ENCODE measurements around the gene ACTRT2.

ACTRT2 gene

DNA sequence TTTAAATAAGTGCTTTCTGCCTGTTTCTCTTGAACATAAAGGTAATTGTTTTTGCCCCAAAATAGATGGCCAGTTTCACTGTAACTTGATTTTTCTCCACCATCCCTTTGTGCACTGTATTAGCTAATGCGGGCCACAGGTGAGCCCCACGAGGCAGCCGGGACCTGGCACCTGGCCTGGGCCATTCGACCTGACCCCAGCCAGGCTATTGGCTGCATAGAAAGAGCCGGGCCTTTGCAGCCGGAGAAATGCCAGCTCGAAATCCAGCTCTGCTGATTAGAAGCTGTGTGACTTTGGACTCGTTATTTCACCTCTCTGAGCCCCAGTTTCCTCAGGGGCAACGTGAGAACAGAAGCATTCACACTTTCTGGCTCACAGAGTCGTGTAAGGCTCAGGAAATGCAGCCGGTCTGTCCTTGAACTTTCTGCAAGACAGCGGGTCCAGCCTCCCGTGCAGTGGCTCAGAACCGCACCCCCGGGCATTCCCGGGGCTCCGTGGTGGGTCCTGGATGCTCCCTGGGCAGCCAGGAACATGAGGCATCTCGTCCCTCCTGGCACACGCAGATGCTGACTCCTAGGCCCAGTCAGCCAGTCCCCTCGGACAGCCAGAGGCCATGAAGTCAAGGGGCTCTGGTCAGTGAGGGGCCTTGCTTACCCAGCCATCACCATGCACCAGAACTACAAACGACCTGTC lies 37.4 kb upstream of the ACTRT2 start:
- DNase-seq (ENCODE audit: low spot score) (no peak), FAIRE-seq (no peak)

DNA sequence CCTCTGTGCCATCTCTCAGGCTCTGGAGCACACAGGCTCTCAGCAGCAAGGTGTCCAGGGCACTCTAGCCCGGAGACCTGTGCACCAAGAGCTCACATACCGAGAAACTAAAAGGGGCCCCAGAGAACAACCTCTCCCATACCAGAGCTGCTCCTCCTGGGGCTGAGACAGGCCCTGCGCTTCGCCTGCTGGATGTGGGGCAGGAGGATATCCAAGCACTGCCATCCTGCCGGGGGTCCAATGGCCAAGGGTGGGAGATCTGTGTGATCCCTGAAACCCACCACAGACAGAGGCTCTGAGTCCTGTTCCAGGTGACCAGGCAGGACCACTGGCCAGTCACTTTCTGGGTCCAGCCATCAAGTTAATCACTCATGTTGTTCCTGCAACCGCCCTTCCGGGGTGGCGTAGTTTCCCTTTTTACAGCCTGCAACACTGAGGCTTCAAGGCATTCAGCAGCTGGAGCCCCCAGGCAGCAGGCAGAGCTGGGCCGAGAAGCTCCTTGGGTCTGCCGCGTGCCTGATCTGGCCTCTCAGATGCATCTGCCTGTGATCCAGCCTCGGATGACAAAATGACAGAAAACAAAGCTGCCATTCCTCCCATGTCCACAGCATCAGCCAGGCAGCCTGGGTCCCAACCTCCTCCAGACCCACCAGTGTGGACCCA lies 36.7 kb upstream of the ACTRT2 start:
- no peak for DNase-seq (ENCODE audit: low spot score)
- FAIRE-seq: no peak

DNA sequence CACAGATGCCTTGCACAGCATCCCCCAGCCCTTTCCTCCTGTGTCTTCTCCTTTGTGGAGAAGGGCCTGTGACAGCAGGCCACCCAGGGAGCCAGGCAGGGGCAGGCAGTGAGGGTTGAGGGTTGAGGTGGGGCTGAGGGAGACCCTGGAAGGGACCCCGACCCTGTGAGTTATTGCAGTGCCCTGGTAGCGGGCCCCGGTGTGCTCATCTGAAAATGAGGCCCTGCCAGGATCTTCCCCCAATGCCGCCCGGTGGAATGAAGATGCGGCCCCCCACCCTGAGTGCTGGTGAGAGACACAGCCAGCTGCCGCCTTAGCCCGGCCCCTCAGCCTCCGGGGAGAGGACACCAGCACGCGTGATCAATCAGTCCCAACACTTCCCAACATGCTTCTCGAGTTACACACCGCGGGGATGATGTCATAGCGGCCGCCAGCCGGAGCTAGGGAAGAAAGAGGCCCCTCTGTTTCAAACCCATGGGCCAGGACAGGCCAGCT lies 36.2 kb upstream of the ACTRT2 start:
- no peak for FAIRE-seq
- no peak for DNase-seq (ENCODE audit: low spot score)

DNA sequence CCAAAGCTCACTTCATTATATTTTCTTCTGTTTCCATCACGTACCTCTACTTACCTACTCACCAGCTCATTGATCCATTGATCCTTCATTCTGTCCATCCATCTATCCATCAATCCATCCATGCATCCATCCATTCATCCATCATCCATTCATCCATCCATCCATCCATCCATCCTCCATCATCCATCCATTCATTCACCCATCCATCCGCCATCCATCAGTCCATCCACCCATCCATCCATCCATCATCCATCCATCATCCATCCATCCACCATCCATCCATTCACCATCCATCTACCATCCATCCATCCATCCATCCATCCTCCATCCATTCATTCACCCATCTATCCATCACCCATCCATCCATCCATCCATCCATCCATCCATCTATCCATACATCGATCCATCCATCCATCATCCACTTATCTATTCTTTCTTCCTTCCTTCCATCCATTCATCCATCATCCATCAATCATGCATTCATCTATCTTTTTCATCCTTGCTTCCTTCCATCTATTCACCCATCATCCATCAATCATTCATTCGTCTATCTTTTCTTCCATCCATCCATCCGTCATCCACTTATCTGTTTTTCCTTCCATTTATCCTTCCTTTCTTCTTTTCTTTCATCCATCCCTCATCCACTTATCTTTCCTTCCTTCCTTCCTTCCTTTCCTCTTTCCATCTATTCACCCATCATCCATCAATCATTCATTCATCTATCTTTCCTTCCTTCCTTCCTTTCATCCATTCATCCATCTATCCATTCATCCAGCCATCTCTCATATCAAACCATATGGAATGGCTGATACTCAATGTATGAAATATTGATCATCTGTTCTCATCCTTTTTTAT lies 35.3 kb upstream of the ACTRT2 start:
- FAIRE-seq: no peak
- DNase-seq (ENCODE audit: low spot score): no peak

DNA sequence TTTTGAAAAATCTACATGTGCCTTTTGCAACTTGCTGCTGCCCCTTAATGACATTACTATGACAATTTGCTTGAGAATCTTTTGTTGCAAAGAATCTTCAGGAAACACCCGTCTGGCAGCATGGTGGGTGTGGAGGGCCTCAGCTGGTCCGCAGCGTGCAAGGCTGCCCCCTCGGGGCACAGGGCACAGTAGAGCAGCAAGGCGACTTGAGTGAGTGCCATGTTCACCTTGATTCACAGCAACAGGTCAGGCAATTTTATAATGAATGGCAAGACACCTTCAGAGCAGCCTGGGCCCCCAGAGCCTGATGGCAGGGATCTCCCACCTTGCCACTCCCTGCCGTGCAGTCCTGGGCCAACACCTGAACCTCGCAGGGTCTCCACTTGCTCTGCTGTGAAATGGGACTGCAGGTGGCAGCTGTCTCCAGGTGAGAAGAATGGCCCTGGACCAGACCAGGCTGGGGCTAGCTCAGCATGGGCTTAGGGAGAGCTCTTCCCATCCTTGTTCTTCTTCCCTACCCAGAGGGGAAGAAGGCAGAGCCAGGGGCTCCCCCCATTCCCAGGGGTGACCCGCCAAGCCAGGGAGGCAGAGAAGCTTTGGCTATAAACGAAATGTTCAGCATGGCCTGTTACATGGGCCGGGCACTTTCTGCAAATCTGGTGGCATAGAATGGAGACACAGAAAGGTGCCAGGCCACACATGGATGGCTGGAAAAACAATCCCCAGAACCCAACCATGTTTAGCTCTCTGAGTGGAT lies 34.5 kb upstream of the ACTRT2 start:
- no peak for DNase-seq (ENCODE audit: low spot score)
- no peak for FAIRE-seq

DNA sequence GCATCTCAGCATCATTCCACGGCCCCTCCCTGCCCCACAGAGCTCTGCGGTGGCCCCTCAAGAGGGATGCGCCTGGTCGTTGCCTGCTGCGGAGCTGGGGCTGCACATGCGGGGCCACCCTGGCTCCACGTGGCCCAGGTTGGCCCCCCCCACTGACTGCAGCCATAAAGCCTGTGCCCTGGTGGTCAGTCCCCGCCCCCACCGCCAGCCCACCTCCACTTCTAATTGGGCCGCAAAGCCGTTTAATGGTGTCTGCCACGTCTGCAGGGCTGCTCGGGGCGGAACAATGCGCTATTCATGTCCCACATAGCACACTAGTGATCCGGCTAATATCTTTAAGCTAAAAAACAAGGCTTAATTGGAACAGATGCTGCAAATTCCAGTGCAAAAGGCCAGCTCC lies 33.5 kb upstream of the ACTRT2 start:
- FAIRE-seq (no peak), DNase-seq (ENCODE audit: low spot score) (no peak)

DNA sequence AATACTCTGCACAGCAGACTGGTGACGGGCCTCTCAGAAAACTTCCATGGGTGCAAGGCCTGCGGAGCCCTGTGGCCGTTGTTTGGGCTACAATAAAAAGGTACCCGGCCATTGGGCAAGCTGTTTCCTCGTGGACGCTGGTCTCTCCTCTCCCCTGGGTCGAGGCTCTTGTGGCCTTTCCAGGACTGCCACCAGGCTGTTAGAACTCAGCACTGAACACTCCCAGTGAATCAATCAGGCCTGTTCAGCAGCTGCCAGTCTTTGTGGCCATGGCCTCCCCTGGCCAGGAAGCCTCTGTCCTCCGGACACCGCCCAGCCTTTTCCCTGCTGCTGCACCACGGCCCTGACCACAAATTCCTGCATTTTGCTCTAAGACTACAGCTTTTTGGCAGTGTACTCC lies 33.0 kb upstream of the ACTRT2 start:
- DNase-seq (ENCODE audit: low spot score): no peak
- FAIRE-seq: no peak

DNA sequence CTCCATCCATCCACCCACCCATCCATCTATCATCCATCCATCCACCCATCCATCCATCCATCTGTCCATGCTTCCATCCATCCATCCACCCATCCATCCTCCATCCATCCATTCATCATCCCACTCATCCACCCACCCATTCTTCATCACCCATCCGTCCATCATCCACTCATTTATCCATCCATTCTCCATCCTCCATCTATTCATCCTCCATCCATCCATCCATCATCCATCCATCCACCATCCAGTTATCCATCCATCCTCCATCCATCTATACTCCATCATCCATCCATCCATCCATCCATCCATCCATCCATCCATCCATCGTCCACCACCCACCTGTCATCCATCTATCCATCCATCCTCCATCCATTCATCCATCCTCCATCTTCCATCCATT lies 32.1 kb upstream of the ACTRT2 start:
- DNase-seq (ENCODE audit: low spot score): no peak
- FAIRE-seq: no peak

DNA sequence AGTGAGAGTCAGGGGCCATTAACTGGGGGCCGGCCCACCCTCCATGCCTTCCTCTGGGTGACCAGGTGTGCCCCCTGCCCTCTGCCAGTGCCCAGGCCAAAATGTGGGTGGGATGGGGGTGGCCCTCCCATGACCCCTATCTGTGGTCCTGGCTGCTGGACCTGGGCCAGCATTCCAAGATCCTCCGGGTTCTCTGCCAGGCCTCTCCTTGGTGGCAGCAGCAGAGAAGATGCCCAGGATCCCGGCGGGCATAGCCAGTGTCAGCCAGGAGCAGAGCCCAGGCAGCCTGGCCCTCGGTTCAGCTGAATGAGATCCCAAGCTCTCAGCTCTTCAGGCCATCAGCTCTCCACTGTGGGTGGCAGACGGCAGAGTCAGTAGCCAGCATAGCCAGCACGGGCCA lies 31.3 kb upstream of the ACTRT2 start:
- no peak for DNase-seq (ENCODE audit: low spot score)

DNA sequence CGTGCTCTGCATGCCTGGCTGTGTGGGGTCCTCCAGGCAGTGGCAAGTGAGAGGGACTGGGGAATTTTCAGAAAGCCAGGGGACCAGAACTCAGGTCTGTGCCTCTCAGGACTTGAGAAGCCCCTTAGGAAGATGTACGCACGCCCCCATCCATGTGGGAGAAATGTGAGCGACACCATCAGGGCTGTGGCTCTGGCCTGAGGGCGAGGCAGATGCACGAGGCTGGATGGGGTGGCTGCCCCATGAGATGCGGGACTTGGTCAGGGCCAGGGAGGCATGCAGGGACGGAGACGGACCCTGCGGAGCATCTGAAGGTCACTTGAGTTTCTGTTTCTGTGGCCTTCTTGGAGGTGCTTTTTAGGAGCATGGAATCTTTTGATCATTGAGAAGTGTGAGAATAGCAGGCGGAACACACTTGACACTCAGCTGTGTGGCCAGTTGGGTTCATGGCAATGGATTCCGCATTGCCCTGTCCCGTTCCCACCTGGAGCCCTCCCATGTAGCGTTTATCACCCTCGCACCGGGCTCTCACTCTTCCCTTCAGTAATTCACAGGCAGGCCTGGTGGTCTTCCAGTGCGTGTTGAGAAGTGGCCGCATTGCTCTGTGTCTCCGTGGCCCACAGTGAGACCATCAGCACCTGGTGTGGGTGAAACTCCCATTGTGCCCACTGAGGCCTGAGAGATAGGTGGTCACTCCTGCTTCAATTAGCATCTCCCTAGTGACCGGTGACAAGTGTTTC lies 30.7 kb upstream of the ACTRT2 start:
- FAIRE-seq: no peak
- DNase-seq (ENCODE audit: low spot score): no peak

More for the DNA sequence above, 31.3 kb upstream of the ACTRT2 start:
- FAIRE-seq: no peak

DNA sequence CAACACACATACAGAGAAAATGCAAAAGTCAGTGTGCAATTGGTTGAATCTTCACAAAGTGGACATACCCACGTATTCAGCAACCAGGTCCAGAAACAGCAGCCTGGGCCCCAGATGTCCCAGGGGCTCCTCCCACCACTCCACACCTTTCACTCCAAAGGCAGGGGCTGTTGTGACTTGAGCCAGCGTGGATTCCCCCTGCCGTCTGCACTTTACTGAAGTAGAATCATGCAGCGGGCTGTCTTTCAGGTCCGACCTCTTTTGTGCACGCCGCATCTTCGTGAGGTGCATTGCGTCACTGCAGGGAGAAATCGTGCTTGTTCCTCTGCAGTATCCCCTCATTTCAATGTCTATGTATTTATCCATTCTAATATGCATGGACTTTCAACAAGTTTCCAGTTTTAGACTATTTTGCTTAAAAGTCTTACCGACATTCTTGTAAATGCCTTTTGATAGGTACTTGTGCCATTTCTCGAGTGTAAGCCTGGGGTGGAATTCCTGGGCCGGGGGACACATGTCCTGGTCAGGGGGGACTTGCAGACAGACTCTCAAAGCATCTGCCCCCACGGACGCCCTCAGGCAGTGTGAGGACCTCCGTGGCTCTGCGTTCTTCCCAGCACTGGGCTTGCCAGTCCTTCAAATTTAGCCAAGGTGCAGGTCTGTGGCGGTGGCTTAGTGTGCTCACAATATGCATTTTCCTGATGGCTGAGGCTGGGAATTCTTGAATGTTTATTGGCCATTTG lies 29.3 kb upstream of the ACTRT2 start:
- FAIRE-seq: no peak
- no peak for DNase-seq (ENCODE audit: low spot score)

DNA sequence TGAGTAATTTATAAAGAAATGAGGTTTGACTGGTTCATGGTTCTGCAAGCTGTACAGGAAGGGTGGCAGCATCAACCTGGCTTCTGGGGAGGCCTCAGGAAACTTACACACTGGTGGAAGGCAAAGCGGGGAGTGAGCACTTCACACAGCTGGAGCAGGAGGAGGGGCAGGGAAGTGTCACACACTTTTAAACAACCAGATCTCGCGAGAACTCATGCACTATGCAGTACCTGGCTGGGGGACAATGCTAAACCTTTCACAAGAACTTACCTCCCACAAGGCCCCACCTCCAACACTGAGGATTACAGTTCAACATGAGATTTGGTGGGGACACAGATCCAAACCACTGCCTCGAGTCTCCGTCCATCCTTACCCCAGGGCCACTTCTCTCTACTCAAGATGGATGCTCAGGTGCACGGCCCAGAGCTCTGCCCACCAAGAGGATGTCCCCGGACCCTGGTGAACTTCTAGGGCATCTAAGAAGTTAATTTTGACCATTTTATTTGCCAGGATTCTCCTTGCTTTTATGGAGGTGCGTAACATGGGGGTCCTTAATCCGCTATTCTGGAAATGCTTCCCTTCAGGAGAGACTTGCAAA lies 22.7 kb upstream of the ACTRT2 start:
- FAIRE-seq (no peak), DNase-seq (ENCODE audit: low spot score) (no peak)

DNA sequence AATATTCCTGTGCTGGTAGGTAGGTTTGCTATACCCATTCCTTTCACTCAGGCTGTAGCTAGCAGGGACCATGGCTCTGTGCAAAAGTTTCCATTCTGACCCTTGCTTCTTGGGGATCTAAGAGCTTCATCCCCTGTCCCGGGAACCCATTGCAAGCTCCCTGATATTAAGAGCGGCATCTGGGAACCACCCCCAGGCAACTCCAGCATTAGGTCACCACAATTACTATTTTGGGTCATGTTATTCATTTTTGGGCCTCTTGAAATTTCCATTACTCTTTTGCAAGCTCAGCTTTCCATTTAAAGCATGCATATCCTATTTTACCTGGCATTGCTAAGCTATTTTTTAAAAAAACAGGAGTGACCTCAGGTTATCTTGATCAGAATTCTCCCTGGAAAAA lies 22.1 kb upstream of the ACTRT2 start:
- FAIRE-seq (no peak), DNase-seq (ENCODE audit: low spot score) (no peak)

DNA sequence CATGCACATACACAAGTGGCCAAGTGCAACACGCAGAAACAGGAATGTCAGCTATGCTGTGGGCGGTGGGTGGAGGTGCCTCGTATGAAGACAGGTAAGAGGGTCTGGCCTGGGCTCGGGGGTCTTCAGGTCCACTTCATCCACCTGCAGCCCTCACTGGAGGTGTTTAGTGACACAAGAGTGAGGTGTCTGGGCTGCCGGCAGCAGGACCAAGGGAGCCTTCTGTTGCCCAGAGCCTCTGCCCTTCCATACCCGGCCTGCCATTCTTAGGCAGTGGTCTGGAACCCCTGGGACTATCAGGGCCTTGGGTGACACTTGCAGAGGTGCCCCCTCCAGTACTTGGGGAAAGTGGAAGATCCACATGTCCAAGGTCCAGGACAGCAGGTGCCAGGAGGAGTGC lies 21.7 kb upstream of the ACTRT2 start:
- DNase-seq (ENCODE audit: low spot score): no peak
- FAIRE-seq: no peak

DNA sequence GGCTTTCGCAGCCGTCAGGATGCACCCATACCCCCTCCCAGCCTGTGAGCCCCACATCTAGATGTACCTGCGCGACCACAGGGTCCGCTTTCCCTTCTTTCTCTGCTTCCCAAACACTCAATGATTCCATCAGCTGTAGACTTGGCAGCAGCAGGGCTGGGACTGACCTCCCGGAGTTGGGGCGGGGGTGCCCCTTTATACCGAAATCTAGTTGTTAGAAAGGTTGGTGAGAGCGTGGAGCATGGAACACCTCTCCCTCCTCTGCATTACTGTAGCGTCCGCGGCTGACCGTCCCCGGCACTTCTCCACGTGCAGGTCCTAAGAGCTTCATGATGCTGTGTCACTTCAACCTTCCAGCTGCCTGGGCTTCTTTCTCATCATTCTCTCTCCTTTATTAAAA lies 21.1 kb upstream of the ACTRT2 start:
- FAIRE-seq: no peak
- no peak for DNase-seq (ENCODE audit: low spot score)

DNA sequence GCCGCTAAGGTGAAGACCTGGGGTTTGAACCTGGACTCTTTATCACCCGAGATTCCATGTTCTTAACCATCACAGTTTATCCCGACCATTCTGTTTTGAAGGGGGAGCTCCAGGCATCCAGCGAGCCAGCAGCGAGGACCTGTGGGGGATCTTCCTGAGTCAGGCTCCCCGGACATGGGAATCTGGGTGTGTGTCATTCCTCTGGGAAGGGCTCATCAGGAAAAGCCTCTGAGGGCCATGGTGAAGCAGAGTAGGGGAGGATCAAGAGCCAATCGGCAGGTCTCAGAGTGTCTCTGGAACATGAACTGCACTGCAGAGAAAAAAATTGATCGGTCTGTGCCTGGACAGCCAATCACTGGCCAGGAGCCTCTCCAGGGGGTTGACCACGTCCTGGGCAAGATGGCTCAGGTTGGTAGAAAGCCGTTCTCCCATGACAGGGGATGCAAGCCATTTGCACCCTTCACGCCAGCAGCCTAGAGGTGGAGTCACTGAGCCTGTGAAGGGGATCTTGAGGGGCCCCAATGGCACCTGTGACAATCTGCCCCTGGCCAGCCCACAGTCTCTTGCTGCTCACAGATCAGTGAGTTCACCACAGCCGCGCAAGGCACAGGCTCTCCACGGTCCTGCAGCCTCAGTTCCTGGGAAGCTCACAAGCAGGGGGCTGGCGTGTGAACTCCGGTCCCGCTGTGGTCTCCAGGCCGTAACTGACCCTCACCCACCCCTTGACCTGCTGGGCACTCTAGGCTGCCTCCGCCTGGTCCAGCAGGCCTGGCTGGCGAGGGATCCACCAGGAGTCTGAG lies 20.4 kb upstream of the ACTRT2 start:
- DNase-seq (ENCODE audit: low spot score) (no peak), FAIRE-seq (no peak)

DNA sequence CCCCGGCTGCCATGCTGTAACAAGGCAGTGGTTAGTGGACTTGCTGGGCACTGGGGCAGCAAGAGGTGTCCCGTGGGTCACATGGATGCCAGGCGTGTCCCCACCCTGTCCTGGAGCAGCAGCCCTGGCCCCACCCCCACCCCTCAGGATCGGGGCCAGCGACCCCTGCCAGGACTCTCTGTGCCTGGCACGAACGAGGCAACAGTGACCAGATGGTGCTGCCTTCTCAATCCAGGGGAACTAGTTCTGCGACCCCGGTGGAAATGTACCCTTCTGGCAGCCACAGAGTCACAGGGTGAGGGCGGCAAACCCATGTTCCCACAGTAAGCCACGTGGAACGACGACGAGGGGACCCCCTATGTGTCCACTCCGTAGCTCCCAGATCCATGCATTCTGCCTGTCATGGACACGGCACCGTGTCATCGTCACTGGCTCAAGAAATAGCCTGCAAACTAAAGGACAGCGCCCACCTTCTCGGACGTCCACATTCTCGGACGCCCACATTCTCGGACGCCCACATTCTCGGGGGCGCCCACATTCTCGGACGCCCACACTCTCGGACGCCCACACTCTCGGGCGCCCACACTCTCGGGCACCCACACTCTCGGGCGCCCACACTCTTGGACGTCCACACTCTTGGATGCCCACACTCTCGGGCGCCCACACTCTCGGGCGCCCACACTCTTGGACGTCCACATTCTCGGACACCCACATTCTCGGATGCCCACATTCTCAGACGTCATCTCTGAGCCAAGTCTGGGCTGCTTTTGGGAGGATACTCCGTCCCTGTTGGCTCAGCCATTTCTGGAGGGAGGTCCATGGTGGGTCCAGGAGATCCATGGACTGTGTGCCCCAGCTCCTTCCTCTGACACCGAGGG lies 19.6 kb upstream of the ACTRT2 start:
- DNase-seq (ENCODE audit: low spot score) (no peak), FAIRE-seq (no peak)
